RKO (cell line): ENCODE results near the gene RNF208.
A peak's percentile ranks its signal among the peaks of the same experiment; 100 is the strongest.

Experiments used
- DNase-seq: peaks from one replicate; pipeline ENCODE4 v3.0.0-alpha.2; 2016; ENCODE audit warnings: low spot score

The RNF208 gene

GRCh38 chr9:137213160-137214060 lies 8.6 kb downstream of the RNF208 start:
- DNase-seq, result peak; percentile 62

GRCh38 chr9:137212520-137212919 lies 9.5 kb downstream of the RNF208 start:
- no peak for DNase-seq

GRCh38 chr9:137211532-137211931 lies 10.5 kb downstream of the RNF208 start:
- DNase-seq, result no peak

- no peak for DNase-seq
Observed at GRCh38 chr9:137206602-137207001, 15.4 kb downstream of the RNF208 start.

GRCh38 chr9:137205126-137206069 lies 16.6 kb downstream of the RNF208 start, which contains the start of the genes NDOR1 and TMEM203:
TSS of gene NDOR1 (plus strand) at chr9:137205700. CDS start at chr9:137205778, 78 bp downstream.
TSS of gene TMEM203 (minus strand) at chr9:137205648. CDS start at chr9:137205414, 234 bp downstream.
- peak; percentile 93 for DNase-seq

GRCh38 chr9:137204731-137205125 lies 17.3 kb downstream of the RNF208 start:
- DNase-seq, result no peak

- DNase-seq, result no peak
Observed at GRCh38 chr9:137202966-137203365, 19.1 kb downstream of the RNF208 start.

- DNase-seq, result peak; percentile 53
Observed at GRCh38 chr9:137201205-137201868, 20.7 kb downstream of the RNF208 start.

- DNase-seq, result peak; percentile 100
Observed at GRCh38 chr9:137200311-137201204, 21.5 kb downstream of the RNF208 start, which contains the start of gene TPRN. TSS of gene TPRN (minus strand) at chr9:137200741. CDS start at chr9:137200711, 30 bp downstream.

- DNase-seq, result peak; percentile 65
Observed at GRCh38 chr9:137199411-137200121, 22.5 kb downstream of the RNF208 start.

- peak; percentile 61 for DNase-seq
Observed at GRCh38 chr9:137198902-137199283, 23.1 kb downstream of the RNF208 start.

- DNase-seq, result no peak
Observed at GRCh38 chr9:137198051-137198901, 23.8 kb downstream of the RNF208 start.

- no peak for DNase-seq
Observed at GRCh38 chr9:137195525-137196220, 26.4 kb downstream of the RNF208 start.

- no peak for DNase-seq
Observed at GRCh38 chr9:137194909-137195308, 27.1 kb downstream of the RNF208 start.

GRCh38 chr9:137194388-137194787 lies 27.7 kb downstream of the RNF208 start:
- no peak for DNase-seq

GRCh38 chr9:137193771-137194170 lies 28.3 kb downstream of the RNF208 start:
- no peak for DNase-seq

- DNase-seq, result no peak
Observed at GRCh38 chr9:137192859-137193258, 29.2 kb downstream of the RNF208 start.

- DNase-seq, result no peak
Observed at GRCh38 chr9:137192448-137192780, 29.6 kb downstream of the RNF208 start.
